Thyroid gland (tissue), 4 donors: ENCODE results near the gene UBE2D3. TPM values are rescaled to one million over a fixed set of nuclear protein-coding genes. Genes with fewer than 3 reads are reported as not detected.

Source experiments
- DNase-seq, 2 donors: peaks; one replicate each; pipeline ENCODE4 v3.0.0-alpha.2; 2019
- H3K27ac ChIP-seq, 3 donors: fragments of 200-600 bp; sonication (generic); 1 replicate in 2 of 3; 2 replicates in 1 of 3; pipeline ENCODE4 v1.5.1; 2016 to 2019; ENCODE audit warnings: mild to moderate bottlenecking in 1 of 3, moderate library complexity in 1 of 3
- H3K27me3 ChIP-seq: fragments of 200-600 bp; sonication (generic); one replicate; pipeline ENCODE4 v1.5.1; 2019
- H3K36me3 ChIP-seq, 2 donors: fragments of 200-600 bp; sonication (generic); one replicate each; pipeline ENCODE4 v1.5.1; 2016 to 2019
- H3K4me1 ChIP-seq, 2 donors: fragments of 200-600 bp; sonication (generic); one replicate each; pipeline ENCODE4 v1.5.1; 2017 to 2019
- H3K4me3 ChIP-seq, 3 donors: fragments of 200-600 bp; sonication (generic); replicated peaks in 1 of 3; 1 replicate in 2 of 3; 2 replicates in 1 of 3; pipeline ENCODE4 v1.5.1; 2016; ENCODE audit warnings: mild to moderate bottlenecking in 1 of 3
- H3K9me3 ChIP-seq: fragments of 200-600 bp; sonication (generic); one replicate; pipeline ENCODE4 v1.5.1; 2017
- CTCF ChIP-seq, 6 experiments: fragments of 200-600 bp in 3 of 6; fragments of 450-650 bp in 3 of 6; sonication (generic) in 3 of 6; IDR thresholded peaks; one replicate each; pipeline ENCODE4 v1.5.1; 2016 to 2019; ENCODE audit warnings: antibody characterized with exemption in 6 of 6, mild to moderate bottlenecking in 2 of 6, inconsistent platforms in 1 of 6, moderate library complexity in 1 of 6
- POLR2A ChIP-seq, 2 donors: fragments of 450-650 bp; IDR thresholded peaks; one replicate each; pipeline ENCODE4 v1.6.1; 2017; ENCODE audit warnings: antibody characterized with exemption in 2 of 2, mild to moderate bottlenecking in 2 of 2, moderate library complexity in 1 of 2
- WGBS, 2 donors: methylation state at CpG; one replicate each; pipeline ENCODE4 v1.1.5; 2017; 5-methylcytosine and 5-hydroxymethylcytosine counted together
- intact Hi-C: fragments of 100-400 bp; cut with DNase I; formaldehyde crosslinking; loops from one replicate; pipeline ENCODE4 v1.15.1; 2023
- total RNA-seq, 4 donors: library from RNA; depleted of rRNA; stranded (reverse); fragments of >200 nt; gene quantifications; one replicate each; pipeline ENCODE4 v1.2.3, GENCODE V29; 2016

The UBE2D3 gene
- total RNA-seq, 4 donors from 2014 or later = 379 to 633 (median 495) TPM

- Histone ChIP-seq H3K4me3 (no peak overlapping the region), H3K4me1 (no peaks in the 10 kb centered on the region), H3K27ac (no peak overlapping the region), H3K27me3 (no peaks in the 10 kb centered on the region), H3K9me3 (no peaks in the 10 kb centered on the region), H3K36me3 (no peaks in the 10 kb centered on the region)
- intact Hi-C loops = no loop called here
- WGBS, 2 donors = 94 to 100% methylated on average over 1 of the region's 1 CpG
- no peak for DNase-seq
- TF ChIP-seq CTCF (IDR thresholded peaks at IDR 0.05) = no peak
- TF ChIP-seq POLR2A (IDR thresholded peaks at IDR 0.05) = no peak
Observed at GRCh38 chr4:102843938-102844337, 16.6 kb upstream of the UBE2D3 start.

DNA sequence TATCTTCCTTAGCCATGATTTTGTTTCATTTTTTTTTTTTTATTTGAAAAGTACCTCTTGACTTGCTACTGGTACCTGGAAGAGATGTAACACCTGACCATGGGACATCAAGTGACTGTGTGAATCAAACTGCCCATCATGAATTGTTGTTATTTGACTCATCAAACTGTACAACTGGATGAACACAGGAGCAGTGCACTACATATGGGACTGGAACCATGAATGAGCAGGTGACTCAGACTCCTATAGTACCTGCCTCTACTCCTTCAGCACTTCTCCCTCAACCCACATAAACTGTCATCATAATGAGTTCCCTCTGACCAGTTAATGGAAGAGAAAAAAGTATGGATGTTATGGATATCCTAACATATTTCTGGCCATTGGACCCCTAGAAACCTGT lies 15.9 kb upstream of the UBE2D3 start:
- TF ChIP-seq POLR2A (IDR thresholded peaks at IDR 0.05) (no peak), CTCF (IDR thresholded peaks at IDR 0.05) (no peak)
- DNase-seq = no peak
- no peaks in the 10 kb centered on the region for H3K9me3 ChIP-seq
- intact Hi-C loops = no loop called here
- no peak overlapping the region for H3K27ac ChIP-seq
- H3K4me3 ChIP-seq = no peak overlapping the region
- H3K27me3 ChIP-seq = no peaks in the 10 kb centered on the region
- H3K4me1 ChIP-seq = no peaks in the 10 kb centered on the region
- H3K36me3 ChIP-seq = no peaks in the 10 kb centered on the region

GRCh38 chr4:102842367-102842766 lies 15.0 kb upstream of the UBE2D3 start:
- DNase-seq = no peak
- Histone ChIP-seq H3K27ac (no peak overlapping the region), H3K36me3 (no peaks in the 10 kb centered on the region), H3K4me1 (no peaks in the 10 kb centered on the region), H3K9me3 (no peaks in the 10 kb centered on the region), H3K27me3 (no peaks in the 10 kb centered on the region), H3K4me3 (no peak overlapping the region)
- 95 to 96% methylated on average over 3 of the region's 3 CpGs for WGBS, 2 donors
- TF ChIP-seq CTCF (IDR thresholded peaks at IDR 0.05) (no peak), POLR2A (IDR thresholded peaks at IDR 0.05) (no peak)
- intact Hi-C loops = no loop called here

DNA sequence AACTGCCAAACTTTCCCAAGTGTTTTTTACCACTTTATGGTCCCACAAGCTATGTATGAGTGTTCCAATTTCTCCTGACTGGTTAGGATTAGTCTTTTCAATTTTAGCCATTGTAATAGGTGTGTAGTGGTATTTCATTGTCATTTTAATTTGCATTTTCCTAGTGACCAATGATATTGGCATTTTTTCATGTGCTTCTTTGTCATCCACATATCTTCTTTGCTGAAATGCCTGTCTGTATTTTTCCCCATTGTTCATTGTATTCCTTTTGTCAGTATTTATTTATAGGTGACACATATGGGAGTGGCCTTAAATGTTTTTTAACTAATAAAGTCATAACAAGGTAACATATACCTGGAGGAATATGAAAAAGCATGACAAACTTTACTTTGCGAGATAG lies 9.2 kb upstream of the UBE2D3 start:
- no peaks in the 10 kb centered on the region for H3K9me3 ChIP-seq
- peaks cover 0 to 4% of the 10 kb centered on the region in 2 donors for H3K4me1 ChIP-seq
- DNase-seq = no peak
- intact Hi-C loops = no loop called here
- H3K4me3 ChIP-seq = no peak overlapping the region
- TF ChIP-seq POLR2A (IDR thresholded peaks at IDR 0.05) (no peak), CTCF (IDR thresholded peaks at IDR 0.05) (no peak)
- no peak overlapping the region for H3K27ac ChIP-seq
- H3K27me3 ChIP-seq = no peaks in the 10 kb centered on the region
- 95 to 100% methylated on average over 1 of the region's 1 CpG for WGBS, 2 donors
- H3K36me3 ChIP-seq = no peaks in the 10 kb centered on the region

DNA sequence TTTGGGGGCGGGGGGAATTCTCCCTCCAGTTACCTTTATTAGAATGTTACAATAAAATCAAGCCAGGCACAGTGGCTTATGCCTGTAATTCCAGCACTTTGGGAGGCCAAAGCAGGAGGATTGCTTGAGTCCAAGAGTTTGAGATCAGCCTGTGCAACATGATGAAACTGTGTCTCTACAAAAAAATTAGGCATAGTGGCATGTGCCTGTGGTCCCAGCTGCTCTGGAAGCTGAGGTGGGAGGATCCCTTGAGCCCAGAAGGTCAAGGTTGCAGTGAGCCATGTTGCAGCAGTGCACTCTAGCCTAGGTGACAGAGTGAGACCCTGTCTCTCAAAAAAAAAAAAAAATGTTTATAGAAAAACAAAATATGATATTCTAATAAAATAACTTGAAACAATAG lies 5.3 kb upstream of the UBE2D3 start:
- Histone ChIP-seq H3K9me3 (no peaks in the 10 kb centered on the region), H3K4me1 (peaks cover 10 to 13% of the 10 kb centered on the region in 2 donors), H3K36me3 (no peaks in the 10 kb centered on the region), H3K27me3 (no peaks in the 10 kb centered on the region), H3K27ac (no peak overlapping the region), H3K4me3 (no peak overlapping the region)
- TF ChIP-seq POLR2A (IDR thresholded peaks at IDR 0.05) (no peak), CTCF (IDR thresholded peaks at IDR 0.05) (no peak)
- WGBS, 2 donors = 91 to 94% methylated on average over 1 of the region's 1 CpG
- DNase-seq = no peak
- intact Hi-C loops = no loop called here
